COLO668 (cell line): ENCODE results near the gene TGIF2.
"Not testable (repeated sequence)": the region's sequence is repeated elsewhere in the genome, so short reads cannot be mapped to it uniquely, and the experiment has no call there.

Source experiments
- DNase-seq: peaks from one replicate; lab custom pipeline; 2025; ENCODE audit not compliant: unreplicated experiment; lab: John Stamatoyannopoulos, UW

Gene TGIF2

GRCh38 chr20:36611625-36612024, 38.2 kb downstream of the TGIF2 start:
- no peak for DNase-seq

DNA sequence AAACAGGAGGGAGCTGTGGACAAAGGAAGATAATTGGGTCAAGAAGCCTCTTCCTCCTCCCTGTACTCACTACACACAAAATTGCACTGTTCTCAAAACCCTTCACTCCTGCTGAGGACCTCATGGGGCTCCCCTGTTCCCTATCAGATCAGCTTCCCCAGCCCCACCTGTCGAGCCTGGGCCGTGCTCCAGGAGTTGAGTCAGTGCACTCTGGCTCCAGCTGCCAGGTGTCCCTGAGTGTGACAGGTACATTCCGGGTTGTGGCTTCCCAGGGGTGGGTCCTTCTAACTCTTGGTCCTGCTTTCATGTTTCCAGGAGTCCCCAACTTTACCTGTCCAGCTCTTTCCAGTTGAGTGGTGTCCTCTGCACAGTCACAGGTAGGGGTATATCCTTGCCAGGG, 40.6 kb downstream of the TGIF2 start:
- peak; percentile 28 for DNase-seq

GRCh38 chr20:36614781-36615557, 41.6 kb downstream of the TGIF2 start:
- no peak for DNase-seq

- DNase-seq: no peak
Observed at GRCh38 chr20:36620917-36621316, 47.5 kb downstream of the TGIF2 start.

DNA sequence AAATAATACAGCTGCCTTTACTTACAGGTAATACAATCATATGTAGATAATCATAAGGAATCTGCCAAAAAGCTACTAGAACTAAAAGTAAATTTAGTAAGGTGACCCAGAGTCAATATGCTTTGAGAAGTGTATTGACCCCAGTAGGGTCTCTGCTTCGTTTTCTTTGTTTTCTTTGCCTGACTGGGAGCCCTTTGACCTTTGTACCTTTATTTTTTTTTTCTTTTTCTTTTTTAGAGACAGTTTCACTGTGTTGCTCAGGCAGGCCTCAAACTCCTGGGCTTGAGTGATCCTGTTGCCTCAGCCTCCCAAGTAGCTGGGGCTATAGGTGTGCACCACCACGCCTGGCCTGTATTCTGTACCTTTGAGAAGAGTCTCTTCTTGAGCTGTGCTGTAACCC, 50.0 kb downstream of the TGIF2 start:
- no peak for DNase-seq

- no peak for DNase-seq
Observed at GRCh38 chr20:36624068-36624943, 50.9 kb downstream of the TGIF2 start.

- no peak for DNase-seq
Observed at GRCh38 chr20:36624944-36625324, 51.5 kb downstream of the TGIF2 start.

GRCh38 chr20:36628076-36628475, 54.7 kb downstream of the TGIF2 start:
- no peak for DNase-seq

DNA sequence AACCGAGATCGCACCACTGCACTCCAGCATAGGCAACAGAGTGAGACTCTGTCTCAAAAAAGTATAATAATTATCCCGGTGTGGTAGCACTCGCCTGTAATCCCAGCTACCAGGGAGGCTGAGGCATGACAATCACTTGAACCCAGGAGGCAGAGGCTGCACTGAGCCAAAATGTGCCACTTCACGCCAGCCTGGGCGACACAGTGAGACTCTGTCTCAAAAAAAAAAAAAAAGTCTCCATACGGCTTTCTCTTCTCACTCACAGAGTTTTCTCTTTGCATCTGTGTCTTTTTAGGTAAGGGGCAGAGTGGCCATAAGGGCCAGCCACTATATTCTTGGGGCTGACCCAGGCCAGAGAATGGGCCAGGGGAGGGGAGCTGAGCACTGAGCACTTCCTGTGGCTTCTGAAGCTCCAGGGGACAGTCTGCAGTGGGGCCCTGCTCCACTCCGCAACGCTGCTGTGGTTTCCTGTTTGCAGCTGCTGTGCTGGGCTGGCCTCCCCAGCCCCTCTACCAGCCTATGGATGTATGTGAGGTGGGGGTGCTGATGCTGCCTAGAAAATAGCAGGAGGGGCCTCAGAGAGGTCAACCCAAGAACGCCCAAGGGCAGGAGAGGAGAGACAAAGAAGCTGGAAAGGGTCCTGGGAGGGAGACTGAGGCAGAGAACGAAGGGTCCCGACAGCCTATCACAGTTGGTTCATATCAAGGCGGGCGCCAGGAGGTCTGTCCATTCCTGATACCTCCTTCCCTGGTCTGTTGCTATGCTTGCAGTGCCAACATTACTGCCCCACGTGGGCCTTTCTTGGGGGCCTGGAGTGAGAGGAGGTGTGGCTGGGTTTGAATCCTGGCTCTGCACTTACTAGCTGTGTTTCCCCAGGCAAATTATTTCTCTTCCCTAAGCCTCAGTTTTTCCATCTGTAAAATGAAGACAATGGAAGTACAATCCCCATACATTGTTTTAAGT, 56.6 kb downstream of the TGIF2 start:
- DNase-seq: no peak

GRCh38 chr20:36631646-36632045, 58.2 kb downstream of the TGIF2 start:
- no peak for DNase-seq

DNA sequence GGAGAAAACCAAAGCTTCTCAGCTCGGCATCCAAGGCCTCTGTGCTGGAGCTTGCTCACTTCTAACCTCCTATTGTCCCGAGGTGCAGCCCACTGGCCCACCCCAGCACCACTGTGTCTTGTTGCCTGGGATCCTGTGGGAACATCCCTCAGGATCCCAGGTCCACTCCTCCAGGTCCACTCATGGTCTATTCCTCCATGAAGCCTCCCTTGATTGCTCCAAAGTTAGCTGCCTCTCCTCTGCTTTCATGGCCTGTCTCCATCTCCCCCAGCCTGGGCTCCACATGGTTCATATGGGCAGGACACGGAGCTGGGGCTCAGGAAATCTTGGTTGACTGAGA, 58.7 kb downstream of the TGIF2 start:
- DNase-seq: no peak

DNA sequence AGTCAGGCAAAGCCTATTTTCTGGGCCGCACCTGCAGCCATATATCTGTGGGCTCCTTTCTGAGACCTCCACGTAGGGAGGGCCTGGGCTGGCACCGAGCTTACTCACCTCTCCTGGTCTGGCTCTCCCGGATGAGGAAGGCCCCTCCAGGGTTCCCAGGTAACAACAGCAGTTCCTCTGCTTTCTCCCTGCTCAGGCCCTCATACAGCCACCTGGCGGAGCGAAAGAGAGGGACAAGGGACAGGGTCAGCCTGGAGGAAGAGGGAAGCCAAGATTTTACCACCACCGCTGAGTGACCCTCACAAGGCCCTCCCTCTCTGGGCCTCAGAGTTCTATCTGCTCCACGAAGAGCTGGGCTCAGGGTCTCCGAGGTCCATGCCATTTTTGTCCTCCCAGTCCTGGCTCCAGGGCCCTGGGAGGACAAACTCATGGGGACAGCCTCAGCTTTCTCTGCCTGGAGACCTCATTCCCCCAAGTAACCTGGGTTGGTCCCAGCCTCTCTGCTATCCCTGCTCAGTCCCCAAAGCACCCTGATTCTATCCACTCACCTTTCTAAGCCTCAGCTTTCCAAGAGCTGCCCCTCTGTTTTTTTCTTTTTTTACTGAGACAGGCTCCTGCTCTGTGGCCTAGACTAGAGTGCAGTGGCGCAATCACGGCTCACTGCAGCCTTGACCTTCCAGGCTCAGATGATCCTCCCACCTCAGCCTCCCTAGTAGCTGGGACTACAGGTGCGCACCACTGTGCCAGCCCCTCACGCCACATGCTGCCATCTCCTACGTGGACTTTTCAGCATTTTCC, 59.3 kb downstream of the TGIF2 start:
- DNase-seq: peak; percentile 16

DNA sequence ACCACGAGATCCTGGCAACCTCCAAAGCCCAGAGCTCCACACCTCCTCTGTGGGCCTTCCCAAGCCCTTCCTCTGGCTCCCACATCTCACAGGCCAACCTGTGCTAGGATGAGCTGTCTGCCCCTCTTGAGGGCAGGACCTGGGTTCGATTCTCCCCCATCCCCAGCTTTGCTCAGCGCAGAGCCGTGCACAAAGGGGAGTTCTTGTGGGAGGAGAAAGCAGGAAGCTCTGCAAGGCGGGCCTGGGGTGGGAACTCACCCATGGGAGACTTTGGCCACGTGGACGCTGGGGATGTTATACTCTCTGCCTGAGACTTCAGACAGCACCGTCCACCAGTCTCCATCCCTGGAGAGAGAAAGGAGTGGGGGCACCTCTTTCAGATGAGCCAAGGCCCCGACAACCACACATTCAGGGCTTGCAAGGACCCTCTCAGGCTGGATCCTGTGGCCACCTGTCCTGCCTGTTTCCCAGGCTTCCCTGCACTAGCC, 59.9 kb downstream of the TGIF2 start:
- DNase-seq: no peak

DNA sequence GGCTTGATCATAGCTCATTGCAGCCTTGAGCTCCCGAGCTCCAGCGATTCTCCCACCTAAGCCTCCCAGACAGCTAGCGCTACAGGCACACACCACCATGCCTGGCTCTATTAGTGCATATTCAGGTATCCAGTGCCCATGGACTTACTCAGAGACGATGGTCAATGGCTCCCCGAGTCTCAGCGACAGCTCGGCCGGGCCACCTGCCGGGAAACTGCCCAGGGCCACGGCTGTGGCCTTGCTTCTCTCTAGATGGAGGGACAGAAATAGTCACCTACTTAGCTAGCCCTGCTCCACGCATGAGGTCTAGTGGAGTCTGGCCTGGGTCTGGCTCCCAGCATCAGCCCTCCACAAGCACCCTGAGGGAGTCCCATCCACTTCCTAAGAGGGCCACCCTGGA, 60.9 kb downstream of the TGIF2 start:
- no peak for DNase-seq

- DNase-seq: not testable (repeated sequence)
Observed at GRCh38 chr20:36638876-36639400, 65.5 kb downstream of the TGIF2 start.

- DNase-seq: no peak
Observed at GRCh38 chr20:36641506-36641843, 68.1 kb downstream of the TGIF2 start.

- DNase-seq: no peak
Observed at GRCh38 chr20:36642136-36642535, 68.7 kb downstream of the TGIF2 start.
